C4-2B (cell line): ENCODE measurements around the gene NAPA.

Experiments
- CTCF ChIP-seq: fragments of 450-650 bp; conservative IDR thresholded peaks from 2 replicates; pipeline ENCODE4 v1.5.1; 2017; ENCODE audit warnings: mild to moderate bottlenecking
- ZFX ChIP-seq: fragments of 450-650 bp; IDR thresholded peaks from 2 replicates; pipeline ENCODE4 v1.6.1; 2017

GRCh38 chr19:47465957-47466356 is 48.9 kb downstream of the NAPA start:
- no peak for TF ChIP-seq CTCF
- no peak for TF ChIP-seq ZFX
